GM20000 (cell line): Measurements from ENCODE around the gene DXO.

ENCODE experiments used
- DNase-seq: peaks from one replicate; pipeline ENCODE4 v3.0.0; 2012; ENCODE audit warnings: low spot score
- TF ChIP-seq, protein P1 (sequence below): IDR thresholded peaks from 2 replicates; pipeline ENCODE4 v1.5.1; 2012; ENCODE audit warnings: mild to moderate bottlenecking, control low read depth; ENCODE audit errors: extremely low read depth, missing control alignments

DXO gene

DNA sequence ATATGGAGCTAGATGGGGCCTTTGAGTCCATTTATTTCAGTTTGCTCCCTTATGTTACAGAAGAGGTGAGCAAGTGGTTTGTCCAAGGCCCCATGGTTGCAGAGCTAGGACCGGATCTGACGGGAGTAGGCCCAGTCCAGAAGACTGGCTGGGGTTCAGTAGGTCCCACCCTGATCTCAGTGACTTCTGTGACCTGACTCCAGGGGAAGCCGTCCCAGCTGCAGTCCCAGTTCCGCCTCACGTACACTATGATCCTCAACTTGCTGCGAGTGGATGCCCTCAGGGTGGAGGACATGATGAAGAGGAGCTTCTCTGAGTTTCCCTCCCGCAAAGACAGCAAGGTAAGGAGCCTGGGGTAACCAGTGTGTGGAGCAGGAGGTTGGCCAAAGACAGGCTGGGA, 5.4 kb downstream of the DXO start:
- TF ChIP-seq, protein P1, sequence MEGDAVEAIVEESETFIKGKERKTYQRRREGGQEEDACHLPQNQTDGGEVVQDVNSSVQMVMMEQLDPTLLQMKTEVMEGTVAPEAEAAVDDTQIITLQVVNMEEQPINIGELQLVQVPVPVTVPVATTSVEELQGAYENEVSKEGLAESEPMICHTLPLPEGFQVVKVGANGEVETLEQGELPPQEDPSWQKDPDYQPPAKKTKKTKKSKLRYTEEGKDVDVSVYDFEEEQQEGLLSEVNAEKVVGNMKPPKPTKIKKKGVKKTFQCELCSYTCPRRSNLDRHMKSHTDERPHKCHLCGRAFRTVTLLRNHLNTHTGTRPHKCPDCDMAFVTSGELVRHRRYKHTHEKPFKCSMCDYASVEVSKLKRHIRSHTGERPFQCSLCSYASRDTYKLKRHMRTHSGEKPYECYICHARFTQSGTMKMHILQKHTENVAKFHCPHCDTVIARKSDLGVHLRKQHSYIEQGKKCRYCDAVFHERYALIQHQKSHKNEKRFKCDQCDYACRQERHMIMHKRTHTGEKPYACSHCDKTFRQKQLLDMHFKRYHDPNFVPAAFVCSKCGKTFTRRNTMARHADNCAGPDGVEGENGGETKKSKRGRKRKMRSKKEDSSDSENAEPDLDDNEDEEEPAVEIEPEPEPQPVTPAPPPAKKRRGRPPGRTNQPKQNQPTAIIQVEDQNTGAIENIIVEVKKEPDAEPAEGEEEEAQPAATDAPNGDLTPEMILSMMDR = no peak
- DNase-seq = no peak

DNA sequence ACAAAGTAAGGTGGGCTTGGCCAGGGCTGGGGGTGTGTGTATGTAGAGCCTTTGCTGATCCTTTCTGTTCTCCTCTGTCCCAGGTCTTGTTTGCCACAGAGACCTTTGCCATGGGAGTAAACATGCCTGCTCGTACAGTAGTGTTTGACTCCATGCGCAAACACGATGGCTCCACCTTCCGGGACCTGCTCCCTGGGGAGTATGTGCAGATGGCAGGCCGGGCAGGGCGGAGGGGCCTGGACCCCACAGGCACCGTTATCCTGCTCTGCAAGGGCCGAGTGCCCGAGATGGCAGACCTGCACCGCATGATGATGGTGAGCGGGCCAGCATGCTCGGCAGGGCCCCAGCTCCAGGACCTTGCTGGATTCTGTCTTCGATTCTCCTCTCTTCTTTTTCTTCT, 6.2 kb downstream of the DXO start:
- DNase-seq = no peak
- TF ChIP-seq, protein P1 = no peak

DNA sequence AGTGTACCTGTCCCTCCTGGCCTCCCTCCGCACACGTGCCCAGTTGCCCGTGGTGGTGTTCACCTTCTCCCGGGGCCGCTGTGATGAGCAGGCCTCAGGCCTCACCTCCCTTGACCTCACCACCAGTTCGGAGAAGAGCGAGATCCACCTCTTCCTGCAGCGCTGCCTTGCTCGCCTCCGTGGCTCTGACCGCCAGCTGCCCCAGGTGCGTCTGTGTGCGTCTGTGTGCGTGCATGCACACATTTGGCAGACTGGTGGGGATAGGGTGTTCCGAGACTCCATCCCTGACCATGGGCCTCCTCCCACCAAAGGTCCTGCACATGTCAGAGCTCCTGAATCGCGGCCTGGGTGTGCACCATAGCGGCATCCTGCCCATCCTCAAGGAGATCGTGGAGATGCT, 8.0 kb downstream of the DXO start:
- DNase-seq = no peak
- TF ChIP-seq, protein P1 = no peak

DNA sequence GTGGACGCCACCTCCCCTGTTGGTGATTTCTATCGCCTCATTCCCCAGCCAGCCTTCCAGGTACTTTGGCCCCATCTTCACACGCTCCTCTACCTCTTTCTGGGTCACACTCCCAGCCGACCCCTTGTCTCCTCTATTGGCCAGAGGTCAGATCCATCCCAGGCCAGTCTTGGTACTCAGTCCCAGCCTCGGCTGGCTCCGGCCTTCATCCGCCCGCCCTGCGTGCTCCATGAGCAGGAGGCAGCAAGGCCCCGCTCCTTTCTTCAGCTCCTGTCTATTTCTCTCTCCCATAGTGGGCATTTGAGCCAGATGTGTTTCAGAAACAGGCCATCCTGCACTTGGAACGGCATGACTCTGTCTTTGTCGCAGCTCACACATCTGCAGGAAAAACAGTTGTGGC, 10.3 kb downstream of the DXO start:
- DNase-seq = no peak
- TF ChIP-seq, protein P1 = no peak

DNA sequence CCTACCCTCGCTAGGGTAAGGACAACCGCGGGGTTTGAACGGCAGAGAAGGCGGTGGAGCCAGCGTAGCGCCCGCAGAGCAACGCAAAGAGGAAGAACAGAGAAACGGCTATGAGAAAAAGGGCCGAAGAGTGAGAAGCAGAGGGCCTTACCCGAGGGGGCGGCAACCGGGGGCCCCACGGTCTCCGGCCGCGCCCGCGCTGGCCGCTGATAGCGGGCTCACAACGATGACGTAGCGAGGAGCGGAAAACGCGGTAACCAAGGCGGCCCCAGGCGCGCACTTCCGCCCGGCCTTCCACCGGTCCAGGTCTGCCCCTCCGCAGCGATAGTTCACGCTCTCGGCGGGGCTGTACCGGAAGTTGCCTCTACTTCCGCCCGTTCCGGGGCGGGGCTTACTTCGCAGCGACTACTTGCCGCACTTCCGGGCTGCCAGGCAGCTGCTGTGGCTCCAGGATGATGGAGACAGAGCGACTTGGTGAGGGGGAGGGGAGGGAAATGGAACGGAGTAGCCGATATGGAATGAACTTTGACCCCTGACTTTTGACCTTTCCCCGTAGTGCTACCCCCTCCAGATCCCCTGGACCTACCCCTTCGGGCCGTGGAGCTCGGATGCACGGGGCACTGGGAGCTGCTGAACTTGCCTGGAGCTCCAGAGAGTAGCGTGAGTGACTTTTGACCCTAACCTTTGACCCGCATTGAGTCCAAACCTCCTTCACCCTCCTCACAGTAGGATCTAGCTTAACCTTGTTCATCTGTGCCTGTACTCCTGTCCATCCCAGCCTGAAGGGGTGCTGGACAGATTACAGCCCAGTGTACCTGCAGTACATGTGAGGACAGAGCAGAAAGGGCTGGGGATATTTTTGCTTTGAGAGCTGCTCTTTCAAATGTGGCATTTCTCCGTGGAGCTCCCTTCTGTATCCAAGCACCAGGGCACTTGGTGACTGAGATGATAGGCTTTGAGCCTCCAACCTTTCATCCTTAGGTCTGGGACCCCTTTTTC, 12.9 kb downstream of the DXO start, which contains the start of the genes NELFE and SKIC2:
NELFE (minus strand) TSS at position 231 of the 999 bp plus-strand sequence. CDS start 525 bp downstream, outside the sequence.
SKIC2 (plus strand) TSS at position 435 of the 999 bp plus-strand sequence; CDS start at position 453, 18 bp downstream.
- peak; percentile 99 for DNase-seq
- TF ChIP-seq, protein P1 = no peak

DNA sequence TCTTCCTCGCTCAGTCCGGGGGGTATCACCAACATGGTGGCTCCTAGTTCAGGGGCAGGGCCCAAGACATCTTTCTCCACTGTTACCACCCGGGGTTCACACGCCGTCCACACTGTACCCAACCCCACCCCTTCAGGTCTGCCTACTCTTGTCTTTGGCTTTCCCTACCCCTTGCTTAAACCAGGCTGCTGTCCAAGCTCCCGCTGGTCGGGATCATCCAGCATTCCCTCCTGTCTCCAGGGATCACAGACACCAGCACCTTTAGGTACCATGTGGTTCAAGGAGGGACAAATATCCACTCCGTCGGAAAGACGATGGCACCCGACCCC, 13.6 kb downstream of the DXO start:
- DNase-seq = no peak
- TF ChIP-seq, protein P1 = no peak

DNA sequence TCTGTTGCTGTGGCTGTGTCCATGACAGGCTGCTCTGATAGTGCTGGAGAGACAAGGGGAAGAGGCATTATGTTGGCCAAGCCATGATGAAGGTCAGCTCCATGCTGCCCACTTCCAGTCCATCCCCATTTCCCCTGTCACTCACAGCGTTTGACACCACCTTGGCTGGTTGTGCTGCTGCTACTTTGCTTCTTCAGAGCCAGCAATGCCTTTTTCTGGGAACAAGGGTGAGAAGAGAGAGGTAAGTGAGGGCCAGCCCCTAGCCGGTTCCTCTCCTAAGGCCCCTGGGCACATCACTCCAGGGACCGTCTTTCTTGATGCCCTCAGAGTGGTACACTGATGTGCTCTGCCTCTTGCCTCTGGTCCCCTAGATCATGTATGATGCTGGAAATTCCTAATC, 15.1 kb downstream of the DXO start:
- TF ChIP-seq, protein P1 = no peak
- no peak for DNase-seq
